HCT116 (cell line): Measurements from ENCODE around the gene XIAP. TPM values are rescaled to one million over a fixed set of nuclear protein-coding genes. Genes with fewer than 3 reads are reported as not detected.

Experiments
- ATAC-seq: fragments of 200-7000 bp; cut with Tn5 transposase; 2 replicates; pipeline ENCODE4 v1.9.1; 2020; ENCODE audit warnings: mild to moderate bottlenecking, moderate library complexity
- Bru-seq: library from RNA; stranded (reverse); fragments of 400-500 nt; gene quantifications from one replicate; lab custom pipeline; 2021; lab: Mats Ljungman, UMichigan
- BruChase-seq, 2 experiments: library from RNA; stranded (reverse); fragments of 400-500 nt; gene quantifications; one replicate each; lab custom pipeline; 2021; lab: Mats Ljungman, UMichigan
- BruUV-seq: library from RNA; stranded (reverse); fragments of 400-500 nt; replicated peaks from 2 replicates; lab custom pipeline; 2021; lab: Mats Ljungman, UMichigan
- CTCF ChIA-PET: fragments of 300-600 bp; sonication (Branson Sonifier 250); formaldehyde crosslinking; loops from one replicate; lab custom pipeline; 2021; ENCODE audit warnings: antibody characterized with exemption; lab: Charles Lee
- POLR2A ChIA-PET: fragments of 300-600, 350-600 bp; sonication (Branson Sonifier 250); formaldehyde crosslinking; loops from one replicate; lab custom pipeline; 2021; ENCODE audit warnings: antibody characterized with exemption; lab: Charles Lee
- RAD21 ChIA-PET, 2 experiments: fragments of 300-600 bp; sonication (Branson Sonifier 250); formaldehyde crosslinking; loops; one replicate each; lab custom pipeline; 2023; ENCODE audit warnings: low total read pairs in 2 of 2; ENCODE audit not compliant: uncharacterized antibody in 2 of 2, unreplicated experiment in 2 of 2, low non-redundant PET in 1 of 2; lab: Charles Lee
- DNase-seq: peaks from one replicate; pipeline ENCODE4 v3.0.0-alpha.2; 2010; ENCODE audit warnings: low read depth, low spot score
- H2AFZ ChIP-seq: fragments of 200-600 bp; shearing (Covaris generic), sonication (generic); 2 replicates; pipeline ENCODE4 v1.6.1; 2017; ENCODE audit warnings: low read depth, mixed run types, mixed read lengths, antibody characterized with exemption, low read length; ENCODE audit not compliant: poor library complexity, severe bottlenecking
- H3K27ac ChIP-seq: 2 replicates; pipeline ENCODE4 v1.5.1; 2012; ENCODE audit warnings: low read depth, low read length
- H3K27me3 ChIP-seq: fragments of 200-600 bp; sonication (generic); 2 replicates; pipeline ENCODE4 v1.6.1; 2016; ENCODE audit warnings: mixed run types, low read length, mixed read lengths; ENCODE audit not compliant: insufficient read depth
- H3K36me3 ChIP-seq, 2 experiments: fragments of 200-500 bp in 1 of 2; fragments of 200-600 bp in 1 of 2; sonication (Bioruptor generic) in 1 of 2; sonication (generic) in 1 of 2; 2 replicates each; pipeline versions ENCODE4 v1.5.1 to v1.6.1; 2014 to 2016; ENCODE audit warnings: low read length in 2 of 2, inconsistent platforms in 1 of 2, mixed read lengths in 1 of 2, mixed run types in 1 of 2; ENCODE audit not compliant: insufficient read depth in 2 of 2, control insufficient read depth in 1 of 2
- H3K4me1 ChIP-seq, 2 experiments: fragments of 200-600 bp in 1 of 2; sonication (generic) in 1 of 2; 2 replicates each; pipeline versions ENCODE4 v1.5.1 to v1.6.1; 2012 to 2017; ENCODE audit warnings: low read length in 2 of 2, inconsistent platforms in 1 of 2, mild to moderate bottlenecking in 1 of 2, mixed read lengths in 1 of 2, mixed run types in 1 of 2, moderate library complexity in 1 of 2; ENCODE audit not compliant: insufficient read depth in 2 of 2, control insufficient read depth in 1 of 2
- H3K4me2 ChIP-seq: fragments of 200-600 bp; sonication (generic); 2 replicates; pipeline ENCODE4 v1.6.1; 2017; ENCODE audit warnings: mixed run types, low read length, mixed read lengths
- H3K4me3 ChIP-seq, 2 experiments: fragments of 200-600 bp in 1 of 2; sonication (generic) in 1 of 2; replicated peaks in 1 of 2; 2 replicates each; pipeline ENCODE4 v1.5.1; 2011 to 2016; ENCODE audit warnings: low read length in 2 of 2, control low read depth in 1 of 2, low read depth in 1 of 2, mild to moderate bottlenecking in 1 of 2, mixed read lengths in 1 of 2, mixed run types in 1 of 2
- H3K79me2 ChIP-seq: fragments of 200-600 bp; sonication (generic); 2 replicates; pipeline ENCODE4 v1.6.1; 2017; ENCODE audit warnings: mild to moderate bottlenecking, mixed run types, low read length, moderate library complexity, mixed read lengths; ENCODE audit not compliant: insufficient read depth
- H3K9ac ChIP-seq: fragments of 200-600 bp; sonication (generic); 2 replicates; pipeline ENCODE4 v1.6.1; 2016; ENCODE audit warnings: low read length, mixed read lengths
- H3K9me2 ChIP-seq: fragments of 200-600 bp; sonication (generic), shearing (Covaris generic); 2 replicates; pipeline ENCODE4 v1.6.1; 2017; ENCODE audit warnings: mixed run types, mild to moderate bottlenecking, moderate library complexity; ENCODE audit not compliant: insufficient read depth
- H3K9me3 ChIP-seq, 2 experiments: fragments of 200-500 bp in 1 of 2; fragments of 200-600 bp in 1 of 2; sonication (Bioruptor generic) in 1 of 2; sonication (generic) in 1 of 2; 2 replicates each; pipeline ENCODE4 v1.6.1; 2014 to 2017; ENCODE audit warnings: low read length in 2 of 2, mixed read lengths in 2 of 2, inconsistent platforms in 1 of 2, low read depth in 1 of 2, mild to moderate bottlenecking in 1 of 2, mixed run types in 1 of 2, moderate library complexity in 1 of 2; ENCODE audit not compliant: control insufficient read depth in 1 of 2, insufficient read depth in 1 of 2
- H4K20me1 ChIP-seq: fragments of 200-600 bp; sonication (generic), shearing (Covaris generic); 2 replicates; pipeline ENCODE4 v1.6.1; 2017; ENCODE audit warnings: mixed run types, mild to moderate bottlenecking, moderate library complexity; ENCODE audit not compliant: insufficient read depth
- CBX3 ChIP-seq: IDR thresholded peaks from 2 replicates; pipeline ENCODE4 v1.6.1; 2012; ENCODE audit warnings: low read depth
- CEBPB ChIP-seq: IDR thresholded peaks from 2 replicates; pipeline ENCODE4 v1.6.1; 2012; ENCODE audit warnings: low read depth
- ELF1 ChIP-seq: IDR thresholded peaks from 2 replicates; pipeline ENCODE4 v1.6.1; 2012; ENCODE audit warnings: low read depth, borderline replicate concordance
- EZH2phosphoT487 ChIP-seq: fragments of 200-600 bp; IDR thresholded peaks from 2 replicates; pipeline ENCODE4 v1.6.1; 2018; ENCODE audit warnings: antibody characterized with exemption, borderline replicate concordance
- FOSL1 ChIP-seq: IDR thresholded peaks from 2 replicates; pipeline ENCODE4 v1.6.1; 2012; ENCODE audit warnings: low read depth
- JUND ChIP-seq: IDR thresholded peaks from 2 replicates; pipeline ENCODE4 v1.6.1; 2012
- RAD21 ChIP-seq: IDR thresholded peaks from 2 replicates; pipeline ENCODE4 v1.6.1; 2012; ENCODE audit warnings: low read depth, mild to moderate bottlenecking
- SIN3A ChIP-seq: IDR thresholded peaks from 2 replicates; pipeline ENCODE4 v1.6.1; 2012; ENCODE audit warnings: low read depth
- SRF ChIP-seq: IDR thresholded peaks from 2 replicates; pipeline ENCODE4 v1.6.1; 2012; ENCODE audit warnings: low read depth
- TCF7L2 ChIP-seq: IDR thresholded peaks from 2 replicates; pipeline ENCODE4 v1.7.0; 2011; ENCODE audit warnings: borderline replicate concordance, inconsistent platforms; ENCODE audit not compliant: insufficient read depth, insufficient read length; ENCODE audit errors: extremely low read depth
- ZFX ChIP-seq: fragments of 450-650 bp; IDR thresholded peaks from 2 replicates; pipeline ENCODE4 v1.6.1; 2017
- intact Hi-C: fragments of 100-400 bp; cut with micrococcal nuclease; formaldehyde crosslinking; loops from 2 replicates; pipeline ENCODE4 v1.10.0; 2022
- long read RNA-seq: library from polyadenylated mRNA; unstranded; transcript quantifications from one replicate; pipeline ENCODE4 v2.0.0, GENCODE V29; 2021; ENCODE audit not compliant: unreplicated experiment
- polyA plus RNA-seq: library from polyadenylated mRNA; unstranded; fragments of >200 nt; gene quantifications from 2 replicates; pipeline ENCODE4 v1.2.1, GENCODE V29; 2012; ENCODE audit warnings: missing spikeins
- total RNA-seq: library from RNA; stranded (reverse); gene quantifications from one replicate; pipeline ENCODE4 v1.2.1, GENCODE V29; 2021; ENCODE audit not compliant: unreplicated experiment
- TF ChIP-seq, protein P1 (sequence below): IDR thresholded peaks from 2 replicates; pipeline ENCODE4 v1.6.1; 2011; ENCODE audit warnings: mild to moderate bottlenecking, low read length, moderate library complexity; ENCODE audit not compliant: insufficient replicate concordance; ENCODE audit errors: extremely low read depth
- TF ChIP-seq, protein P2 (sequence below), 3 experiments: fragments of 200-600 bp in 1 of 3; sonication (generic) in 1 of 3; IDR thresholded peaks in 2 of 3; conservative IDR thresholded peaks in 1 of 3; 2 replicates each; pipeline ENCODE4 v1.5.1; 2012 to 2017; ENCODE audit warnings: low read depth in 2 of 3, low read length in 2 of 3, antibody characterized with exemption in 1 of 3, borderline replicate concordance in 1 of 3, control low read depth in 1 of 3, mild to moderate bottlenecking in 1 of 3, mixed read lengths in 1 of 3, mixed run types in 1 of 3, moderate library complexity in 1 of 3; ENCODE audit not compliant: insufficient read depth in 1 of 3
- TF ChIP-seq, protein P3 (sequence below): IDR thresholded peaks from 2 replicates; pipeline ENCODE4 v1.6.1; 2012; ENCODE audit warnings: low read depth
- TF ChIP-seq, protein P4 (sequence below): IDR thresholded peaks from 2 replicates; pipeline ENCODE4 v1.6.1; 2012

The XIAP gene
- total RNA-seq: 41.0 TPM
- 12.3 and 21.7 TPM in 2 replicates for polyA plus RNA-seq
- Bru-seq, nascent RNA: percentile 85 among the genes with signal in this experiment
- percentile 94 among the genes with signal in this experiment for BruChase-seq, experiment 1, labeled RNA remaining after a 6-hour chase
- percentile 91 among the genes with signal in this experiment for BruChase-seq, experiment 2, labeled RNA remaining after a 2-hour chase
- long read RNA-seq, full-length matches to known transcripts: 2 of 10 reads
- long read RNA-seq, partial matches to known transcripts: 2 of 10 reads
- long read RNA-seq, other reads (novel, unspliced or antisense): 6 of 10 reads

DNA sequence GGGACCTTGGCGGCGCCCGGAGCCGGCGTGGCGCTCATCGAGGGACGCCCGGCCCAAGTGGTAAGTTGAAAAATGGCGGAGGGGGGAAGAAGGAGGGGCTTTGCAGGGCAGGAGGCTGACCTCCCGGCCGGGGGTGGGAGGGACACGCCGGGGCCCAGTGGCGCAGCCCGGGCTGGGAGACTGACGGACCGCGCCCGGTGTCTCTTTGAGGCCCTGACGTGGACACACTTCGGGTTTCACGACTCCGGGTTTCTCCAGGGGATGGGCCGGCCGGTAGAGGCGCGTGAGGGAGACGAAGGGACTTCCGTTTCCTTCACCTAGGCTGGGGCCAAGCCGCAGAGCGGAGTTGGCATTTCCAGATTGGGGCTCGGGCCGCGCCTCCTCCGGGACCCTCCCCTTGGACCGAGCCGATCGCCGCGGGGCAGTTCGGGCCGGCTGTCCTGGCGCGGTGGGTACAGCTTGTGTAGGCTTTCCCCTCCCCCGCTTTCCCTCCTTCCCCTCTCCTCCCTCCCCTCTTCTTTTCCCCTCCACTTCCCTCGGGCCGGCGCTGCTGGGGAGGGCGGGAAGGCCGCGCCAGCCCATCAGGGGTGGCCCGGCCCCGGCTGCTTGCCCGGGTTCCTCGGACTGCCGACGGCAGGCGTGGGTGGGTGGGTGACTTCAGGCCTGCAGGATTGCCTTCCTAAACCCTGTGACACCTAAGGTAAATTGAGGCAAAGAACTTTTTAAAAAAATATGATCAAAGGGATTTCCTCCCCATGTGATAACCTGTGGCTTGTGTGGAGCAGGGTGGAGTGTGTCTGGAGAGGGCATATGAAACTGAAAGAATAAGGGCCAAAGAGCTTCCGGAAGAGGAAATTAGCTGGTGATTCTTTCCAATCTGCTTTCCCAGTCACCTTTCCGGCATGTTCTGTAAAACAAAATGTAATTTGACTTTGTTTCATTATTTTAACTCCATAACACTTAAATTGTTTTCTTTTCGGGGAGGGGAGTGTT lies at the start of gene XIAP:
Gene XIAP (plus strand): TSS at position 208 of the 993 bp plus-strand sequence. CDS start 25,610 bp downstream, outside the sequence.
- no peaks in the 10 kb centered on the region for H3K27me3 ChIP-seq
- ATAC-seq (peak; percentile 92), DNase-seq (peak; percentile 71)
- peaks cover 11 to 15% of the 10 kb centered on the region in 2 experiments for H3K4me1 ChIP-seq
- no peaks in the 10 kb centered on the region for H3K9me3 ChIP-seq
- intact Hi-C loops: no loop called here
- H3K9me2 ChIP-seq: no peaks in the 10 kb centered on the region
- H3K27ac ChIP-seq: peak within 1 kb of the TSS; percentile 93
- no peaks in the 10 kb centered on the region for H3K36me3 ChIP-seq
- no peak within 1 kb of the TSS for H2AFZ ChIP-seq
- CTCF ChIA-PET: interaction anchor here (0.7 to 1.0 kb wide), 2 partner anchors 27 kb away, joined by 4 to 7 read pairs; no protein-coding TSS in a partner anchor
- peaks cover 47% of the 10 kb centered on the region for H3K79me2 ChIP-seq
- no peaks in the 10 kb centered on the region for H4K20me1 ChIP-seq
- peak within 1 kb of the TSS; percentile 91 for H3K9ac ChIP-seq
- BruUV-seq: no TSS peak
- peak within 1 kb of the TSS; percentile 82 for H3K4me2 ChIP-seq
- peak within 1 kb of the TSS; percentile 64 to 73 for H3K4me3 ChIP-seq
- RAD21 ChIA-PET: interaction anchor here (0.6 kb wide), 2 partner anchors 123 to 318 kb away, joined by 3 to 4 read pairs; no protein-coding TSS in a partner anchor
- POLR2A ChIA-PET: interaction anchor here (0.7 to 1.3 kb wide), 2 partner anchors 9 to 60 kb away, joined by 3 to 6 read pairs; no protein-coding TSS in a partner anchor
- TF ChIP-seq, protein P1, sequence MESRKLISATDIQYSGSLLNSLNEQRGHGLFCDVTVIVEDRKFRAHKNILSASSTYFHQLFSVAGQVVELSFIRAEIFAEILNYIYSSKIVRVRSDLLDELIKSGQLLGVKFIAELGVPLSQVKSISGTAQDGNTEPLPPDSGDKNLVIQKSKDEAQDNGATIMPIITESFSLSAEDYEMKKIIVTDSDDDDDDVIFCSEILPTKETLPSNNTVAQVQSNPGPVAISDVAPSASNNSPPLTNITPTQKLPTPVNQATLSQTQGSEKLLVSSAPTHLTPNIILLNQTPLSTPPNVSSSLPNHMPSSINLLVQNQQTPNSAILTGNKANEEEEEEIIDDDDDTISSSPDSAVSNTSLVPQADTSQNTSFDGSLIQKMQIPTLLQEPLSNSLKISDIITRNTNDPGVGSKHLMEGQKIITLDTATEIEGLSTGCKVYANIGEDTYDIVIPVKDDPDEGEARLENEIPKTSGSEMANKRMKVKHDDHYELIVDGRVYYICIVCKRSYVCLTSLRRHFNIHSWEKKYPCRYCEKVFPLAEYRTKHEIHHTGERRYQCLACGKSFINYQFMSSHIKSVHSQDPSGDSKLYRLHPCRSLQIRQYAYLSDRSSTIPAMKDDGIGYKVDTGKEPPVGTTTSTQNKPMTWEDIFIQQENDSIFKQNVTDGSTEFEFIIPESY: no peak
- TF ChIP-seq, protein P2, sequence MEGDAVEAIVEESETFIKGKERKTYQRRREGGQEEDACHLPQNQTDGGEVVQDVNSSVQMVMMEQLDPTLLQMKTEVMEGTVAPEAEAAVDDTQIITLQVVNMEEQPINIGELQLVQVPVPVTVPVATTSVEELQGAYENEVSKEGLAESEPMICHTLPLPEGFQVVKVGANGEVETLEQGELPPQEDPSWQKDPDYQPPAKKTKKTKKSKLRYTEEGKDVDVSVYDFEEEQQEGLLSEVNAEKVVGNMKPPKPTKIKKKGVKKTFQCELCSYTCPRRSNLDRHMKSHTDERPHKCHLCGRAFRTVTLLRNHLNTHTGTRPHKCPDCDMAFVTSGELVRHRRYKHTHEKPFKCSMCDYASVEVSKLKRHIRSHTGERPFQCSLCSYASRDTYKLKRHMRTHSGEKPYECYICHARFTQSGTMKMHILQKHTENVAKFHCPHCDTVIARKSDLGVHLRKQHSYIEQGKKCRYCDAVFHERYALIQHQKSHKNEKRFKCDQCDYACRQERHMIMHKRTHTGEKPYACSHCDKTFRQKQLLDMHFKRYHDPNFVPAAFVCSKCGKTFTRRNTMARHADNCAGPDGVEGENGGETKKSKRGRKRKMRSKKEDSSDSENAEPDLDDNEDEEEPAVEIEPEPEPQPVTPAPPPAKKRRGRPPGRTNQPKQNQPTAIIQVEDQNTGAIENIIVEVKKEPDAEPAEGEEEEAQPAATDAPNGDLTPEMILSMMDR (IDR thresholded peaks at IDR 0.05 in 2 of 3, conservative IDR thresholded peaks at IDR 0.05 in 1 of 3; ENCODE audit: borderline replicate concordance in 1 of 3, insufficient read depth in 1 of 3, low read depth in 2 of 3, low read length in 2 of 3): no peak
- peak; percentile 63 for TF ChIP-seq ZFX
- TF ChIP-seq SRF: no peak
- TF ChIP-seq JUND: no peak
- no peak for TF ChIP-seq CBX3
- no peak for TF ChIP-seq RAD21
- TF ChIP-seq, protein P3, sequence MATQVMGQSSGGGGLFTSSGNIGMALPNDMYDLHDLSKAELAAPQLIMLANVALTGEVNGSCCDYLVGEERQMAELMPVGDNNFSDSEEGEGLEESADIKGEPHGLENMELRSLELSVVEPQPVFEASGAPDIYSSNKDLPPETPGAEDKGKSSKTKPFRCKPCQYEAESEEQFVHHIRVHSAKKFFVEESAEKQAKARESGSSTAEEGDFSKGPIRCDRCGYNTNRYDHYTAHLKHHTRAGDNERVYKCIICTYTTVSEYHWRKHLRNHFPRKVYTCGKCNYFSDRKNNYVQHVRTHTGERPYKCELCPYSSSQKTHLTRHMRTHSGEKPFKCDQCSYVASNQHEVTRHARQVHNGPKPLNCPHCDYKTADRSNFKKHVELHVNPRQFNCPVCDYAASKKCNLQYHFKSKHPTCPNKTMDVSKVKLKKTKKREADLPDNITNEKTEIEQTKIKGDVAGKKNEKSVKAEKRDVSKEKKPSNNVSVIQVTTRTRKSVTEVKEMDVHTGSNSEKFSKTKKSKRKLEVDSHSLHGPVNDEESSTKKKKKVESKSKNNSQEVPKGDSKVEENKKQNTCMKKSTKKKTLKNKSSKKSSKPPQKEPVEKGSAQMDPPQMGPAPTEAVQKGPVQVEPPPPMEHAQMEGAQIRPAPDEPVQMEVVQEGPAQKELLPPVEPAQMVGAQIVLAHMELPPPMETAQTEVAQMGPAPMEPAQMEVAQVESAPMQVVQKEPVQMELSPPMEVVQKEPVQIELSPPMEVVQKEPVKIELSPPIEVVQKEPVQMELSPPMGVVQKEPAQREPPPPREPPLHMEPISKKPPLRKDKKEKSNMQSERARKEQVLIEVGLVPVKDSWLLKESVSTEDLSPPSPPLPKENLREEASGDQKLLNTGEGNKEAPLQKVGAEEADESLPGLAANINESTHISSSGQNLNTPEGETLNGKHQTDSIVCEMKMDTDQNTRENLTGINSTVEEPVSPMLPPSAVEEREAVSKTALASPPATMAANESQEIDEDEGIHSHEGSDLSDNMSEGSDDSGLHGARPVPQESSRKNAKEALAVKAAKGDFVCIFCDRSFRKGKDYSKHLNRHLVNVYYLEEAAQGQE: no peak
- peak; percentile 7; the same call in 1 of the 2 replicates for TF ChIP-seq ELF1
- TF ChIP-seq FOSL1: no peak
- no peak for TF ChIP-seq EZH2phosphoT487
- TF ChIP-seq, protein P4, sequence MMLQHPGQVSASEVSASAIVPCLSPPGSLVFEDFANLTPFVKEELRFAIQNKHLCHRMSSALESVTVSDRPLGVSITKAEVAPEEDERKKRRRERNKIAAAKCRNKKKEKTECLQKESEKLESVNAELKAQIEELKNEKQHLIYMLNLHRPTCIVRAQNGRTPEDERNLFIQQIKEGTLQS: no peak
- no peak for TF ChIP-seq TCF7L2
- no peak for TF ChIP-seq CEBPB
- TF ChIP-seq SIN3A: no peak
